ENCODE results near the gene NUDCD3.
A peak's percentile ranks its signal among the peaks of the same experiment; 100 is the strongest.

Gene NUDCD3

DNA sequence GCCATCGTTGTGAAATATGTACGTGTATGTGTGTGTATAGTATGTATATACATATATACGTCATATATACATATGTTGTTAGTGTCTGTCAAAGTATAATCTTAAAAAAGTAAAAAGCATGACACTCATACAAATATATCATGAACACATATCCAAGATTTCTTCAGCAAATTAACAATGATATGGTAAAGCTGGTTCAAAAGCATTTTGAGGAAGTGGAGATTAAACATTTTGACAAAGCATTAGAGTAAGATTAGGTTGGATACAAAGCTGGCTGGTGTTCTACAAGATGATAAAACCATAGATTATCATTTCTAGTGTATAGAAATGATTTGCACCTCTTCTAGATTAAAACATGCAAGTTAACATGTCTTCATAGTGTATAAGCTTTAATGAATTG, 771 bp upstream of the NUDCD3 start:
- Histone ChIP-seq H3K27me3 (no peaks in the 10 kb centered on the region), H3K9me3 (no peaks in the 10 kb centered on the region), H3K4me1 (peaks cover 0 to 35% (median 30%) of the 10 kb centered on the region in 4 donors), H3K4me3 (peak overlapping the region; percentile 88 to 89), H3K36me3 (no peaks in the 10 kb centered on the region), H3K27ac (peak overlapping the region; percentile 93 to 98)
- intact Hi-C loops (cut with DNase I; ENCODE audit: low total_unique reads) = loop anchor here (10.0 kb wide), 1 partner anchor 74 kb away; no protein-coding TSS in a partner anchor
- TF ChIP-seq, protein P1, sequence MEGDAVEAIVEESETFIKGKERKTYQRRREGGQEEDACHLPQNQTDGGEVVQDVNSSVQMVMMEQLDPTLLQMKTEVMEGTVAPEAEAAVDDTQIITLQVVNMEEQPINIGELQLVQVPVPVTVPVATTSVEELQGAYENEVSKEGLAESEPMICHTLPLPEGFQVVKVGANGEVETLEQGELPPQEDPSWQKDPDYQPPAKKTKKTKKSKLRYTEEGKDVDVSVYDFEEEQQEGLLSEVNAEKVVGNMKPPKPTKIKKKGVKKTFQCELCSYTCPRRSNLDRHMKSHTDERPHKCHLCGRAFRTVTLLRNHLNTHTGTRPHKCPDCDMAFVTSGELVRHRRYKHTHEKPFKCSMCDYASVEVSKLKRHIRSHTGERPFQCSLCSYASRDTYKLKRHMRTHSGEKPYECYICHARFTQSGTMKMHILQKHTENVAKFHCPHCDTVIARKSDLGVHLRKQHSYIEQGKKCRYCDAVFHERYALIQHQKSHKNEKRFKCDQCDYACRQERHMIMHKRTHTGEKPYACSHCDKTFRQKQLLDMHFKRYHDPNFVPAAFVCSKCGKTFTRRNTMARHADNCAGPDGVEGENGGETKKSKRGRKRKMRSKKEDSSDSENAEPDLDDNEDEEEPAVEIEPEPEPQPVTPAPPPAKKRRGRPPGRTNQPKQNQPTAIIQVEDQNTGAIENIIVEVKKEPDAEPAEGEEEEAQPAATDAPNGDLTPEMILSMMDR (IDR thresholded peaks at IDR 0.05) = no peak
- no peak for DNase-seq

DNA sequence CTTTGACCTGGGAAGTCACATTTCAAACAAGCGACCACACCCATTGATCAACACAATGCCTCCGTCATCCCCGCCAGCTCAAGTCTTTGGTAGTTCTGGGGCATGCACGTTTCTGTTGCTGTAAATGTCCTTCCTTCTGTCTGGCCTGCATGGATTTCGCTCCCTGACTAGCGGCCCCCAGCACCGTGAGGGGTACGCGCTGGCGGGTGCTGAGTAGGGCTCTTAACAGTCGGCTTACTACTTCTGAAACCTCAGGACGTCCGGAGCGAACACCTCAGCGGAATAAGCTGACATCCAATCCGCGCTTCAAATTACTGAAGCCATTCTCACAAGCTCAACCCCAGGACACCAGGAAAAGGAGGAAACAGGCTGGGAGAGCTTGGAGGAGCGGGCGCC, 505 bp downstream of the NUDCD3 start:
- Histone ChIP-seq H3K27ac (peak overlapping the region; percentile 93 to 98), H3K4me3 (peak overlapping the region; percentile 88 to 89), H3K4me1 (peaks cover 0 to 46% (median 34%) of the 10 kb centered on the region in 4 donors), H3K27me3 (no peaks in the 10 kb centered on the region), H3K36me3 (peaks cover 0 to 3% (median 2%) of the 10 kb centered on the region in 3 donors), H3K9me3 (no peaks in the 10 kb centered on the region)
- TF ChIP-seq, protein P1 (IDR thresholded peaks at IDR 0.05) = no peak
- intact Hi-C loops (cut with DNase I; ENCODE audit: low total_unique reads) = loop anchor here (10.0 kb wide), 1 partner anchor 75 kb away; no protein-coding TSS in a partner anchor
- DNase-seq = no peak

DNA sequence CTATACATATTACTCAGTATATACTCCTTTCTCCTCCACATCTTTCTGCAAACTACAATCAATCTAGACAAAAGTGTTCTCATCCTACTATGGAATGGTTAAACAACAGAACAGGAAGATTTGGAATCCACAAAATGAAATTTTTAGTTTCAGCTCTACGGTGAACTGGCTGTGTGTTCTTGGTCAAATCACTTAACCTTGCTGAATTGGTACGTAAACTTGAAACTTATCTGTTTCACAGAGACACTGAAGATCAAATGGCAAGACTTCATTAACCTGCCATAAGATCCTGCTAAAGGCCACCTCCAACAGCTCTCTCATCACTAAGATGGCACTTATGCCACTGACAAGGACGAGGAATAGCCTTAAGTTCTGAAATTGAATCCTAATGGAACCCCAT, 1.5 kb downstream of the NUDCD3 start:
- H3K4me1 ChIP-seq = peaks cover 0 to 49% (median 35%) of the 10 kb centered on the region in 4 donors
- peak overlapping the region; percentile 88 to 89 for H3K4me3 ChIP-seq
- intact Hi-C loops (cut with DNase I; ENCODE audit: low total_unique reads) = no loop called here
- H3K36me3 ChIP-seq = peaks cover 9 to 13% (median 12%) of the 10 kb centered on the region in 3 donors
- DNase-seq = no peak
- no peak overlapping the region for H3K27ac ChIP-seq
- H3K27me3 ChIP-seq = no peaks in the 10 kb centered on the region
- H3K9me3 ChIP-seq = no peaks in the 10 kb centered on the region
- TF ChIP-seq, protein P1 (IDR thresholded peaks at IDR 0.05) = no peak

DNA sequence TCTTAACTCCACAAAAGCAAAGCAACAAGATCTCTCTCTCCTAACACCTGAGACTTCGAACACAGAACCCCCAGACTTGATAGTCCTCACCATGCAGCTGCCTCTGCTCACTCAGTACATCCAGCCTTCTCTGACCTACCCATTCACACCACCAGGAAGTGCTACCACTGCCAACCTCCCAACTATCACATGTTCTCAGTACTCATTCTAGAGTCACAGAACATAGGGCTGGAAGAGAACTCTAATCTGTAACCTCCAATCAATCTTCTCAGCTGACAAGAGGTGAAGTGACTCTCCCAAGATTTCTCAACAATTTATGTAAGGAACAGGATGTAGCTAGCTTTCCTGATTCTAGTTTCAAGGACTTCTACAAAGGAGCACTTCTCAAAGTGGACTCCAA, 3.8 kb downstream of the NUDCD3 start:
- TF ChIP-seq, protein P1 (IDR thresholded peaks at IDR 0.05) = no peak

DNA sequence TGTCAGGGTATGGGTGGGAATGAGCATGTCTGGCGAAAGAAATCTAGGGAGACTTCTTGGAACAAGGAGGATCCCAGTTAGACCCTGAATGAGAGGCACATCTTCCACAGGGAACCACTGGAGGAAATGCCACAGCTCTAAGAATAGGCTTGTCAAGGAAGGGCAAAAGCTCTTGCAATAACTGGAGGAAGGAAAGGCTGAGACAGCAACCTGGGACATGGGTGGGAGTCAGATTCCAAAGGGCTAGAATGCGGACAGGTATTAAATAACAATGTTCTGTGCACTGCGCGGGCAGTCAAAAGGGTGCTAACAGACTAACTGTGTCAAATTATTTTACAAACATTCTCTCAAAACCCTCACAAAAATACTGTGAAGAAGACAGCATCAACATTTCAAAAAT, 4.5 kb downstream of the NUDCD3 start:
- peaks cover 0 to 4% (median 0%) of the 10 kb centered on the region in 3 donors for H3K9me3 ChIP-seq
- TF ChIP-seq, protein P1 (IDR thresholded peaks at IDR 0.05) = no peak
- intact Hi-C loops (cut with DNase I; ENCODE audit: low total_unique reads) = no loop called here
- H3K36me3 ChIP-seq = peaks cover 38 to 42% (median 41%) of the 10 kb centered on the region in 3 donors
- no peak overlapping the region for H3K4me3 ChIP-seq
- DNase-seq = no peak
- no peak overlapping the region for H3K27ac ChIP-seq
- no peaks in the 10 kb centered on the region for H3K27me3 ChIP-seq
- peaks cover 0 to 49% (median 35%) of the 10 kb centered on the region in 4 donors for H3K4me1 ChIP-seq

More for the DNA sequence above, 3.8 kb downstream of the NUDCD3 start:
- H3K27me3 ChIP-seq = no peaks in the 10 kb centered on the region
- intact Hi-C loops (cut with DNase I; ENCODE audit: low total_unique reads) = no loop called here
- DNase-seq = no peak
- no peak overlapping the region for H3K27ac ChIP-seq
- no peak overlapping the region for H3K4me3 ChIP-seq
- H3K9me3 ChIP-seq = peaks cover 0 to 4% (median 0%) of the 10 kb centered on the region in 3 donors
- peaks cover 31 to 35% (median 35%) of the 10 kb centered on the region in 3 donors for H3K36me3 ChIP-seq
- peaks cover 0 to 49% (median 35%) of the 10 kb centered on the region in 4 donors for H3K4me1 ChIP-seq

Data from tibial artery (tissue), 4 donors.